Colonic mucosa (tissue), 4 donors: ENCODE measurements around the gene MYO9A. TPM values are rescaled to one million over a fixed set of nuclear protein-coding genes. Genes with fewer than 3 reads are reported as not detected.

Experiments
- DNase-seq: peaks from one replicate; pipeline ENCODE4 v3.0.0-alpha.2; 2020
- H3K27ac ChIP-seq: fragments of 200-600 bp; one replicate; pipeline ENCODE4 v1.8.0; 2021
- H3K27me3 ChIP-seq: fragments of 200-600 bp; one replicate; pipeline ENCODE4 v1.8.0; 2021
- H3K36me3 ChIP-seq: fragments of 200-600 bp; one replicate; pipeline ENCODE4 v1.8.0; 2021
- H3K4me1 ChIP-seq: fragments of 200-600 bp; one replicate; pipeline ENCODE4 v1.8.0; 2021; ENCODE audit warnings: mild to moderate bottlenecking
- H3K4me3 ChIP-seq: fragments of 200-600 bp; one replicate; pipeline ENCODE4 v1.8.0; 2021
- H3K9ac ChIP-seq, 2 donors: one replicate each; pipeline ENCODE4 v1.7.0; 2013; ENCODE audit warnings: control low read depth in 2 of 2, low read depth in 2 of 2, low read length in 2 of 2
- H3K9me3 ChIP-seq: fragments of 200-600 bp; one replicate; pipeline ENCODE4 v1.8.0; 2021
- intact Hi-C: fragments of 100-400 bp; cut with DNase I; formaldehyde crosslinking; loops from one replicate; pipeline ENCODE4 v1.14.1; 2022
- total RNA-seq, 2 donors: library from RNA; stranded (reverse); fragmentation: NEBNext Ultra II Directional in 1 of 2; extraction: Animal tissue kit (Norgen Biotek cat#: 25700) in 1 of 2; gene quantifications; one replicate each; pipeline ENCODE4 v1.2.1, GENCODE V29; 2021
- TF ChIP-seq, protein P1 (sequence below): fragments of 200-600 bp; IDR thresholded peaks from one replicate; pipeline ENCODE4 v1.8.0; 2022; ENCODE audit warnings: antibody characterized with exemption, mild to moderate bottlenecking
- donor health status: healthy.
- donor health status: DM: no; HTN: no; CAD: no.
- donor health status: DM: no; HTN: no; CAD: no.

Gene MYO9A
- total RNA-seq, 2 donors from 2014 or later, result 27.5 to 34.3 TPM

- no peak overlapping the region for H3K27ac ChIP-seq
- H3K4me3 ChIP-seq, result no peak overlapping the region
- intact Hi-C loops, result no loop called here
- no peaks in the 10 kb centered on the region for H3K27me3 ChIP-seq
- no peaks in the 10 kb centered on the region for H3K4me1 ChIP-seq
- no peak for DNase-seq
- TF ChIP-seq, protein P1, sequence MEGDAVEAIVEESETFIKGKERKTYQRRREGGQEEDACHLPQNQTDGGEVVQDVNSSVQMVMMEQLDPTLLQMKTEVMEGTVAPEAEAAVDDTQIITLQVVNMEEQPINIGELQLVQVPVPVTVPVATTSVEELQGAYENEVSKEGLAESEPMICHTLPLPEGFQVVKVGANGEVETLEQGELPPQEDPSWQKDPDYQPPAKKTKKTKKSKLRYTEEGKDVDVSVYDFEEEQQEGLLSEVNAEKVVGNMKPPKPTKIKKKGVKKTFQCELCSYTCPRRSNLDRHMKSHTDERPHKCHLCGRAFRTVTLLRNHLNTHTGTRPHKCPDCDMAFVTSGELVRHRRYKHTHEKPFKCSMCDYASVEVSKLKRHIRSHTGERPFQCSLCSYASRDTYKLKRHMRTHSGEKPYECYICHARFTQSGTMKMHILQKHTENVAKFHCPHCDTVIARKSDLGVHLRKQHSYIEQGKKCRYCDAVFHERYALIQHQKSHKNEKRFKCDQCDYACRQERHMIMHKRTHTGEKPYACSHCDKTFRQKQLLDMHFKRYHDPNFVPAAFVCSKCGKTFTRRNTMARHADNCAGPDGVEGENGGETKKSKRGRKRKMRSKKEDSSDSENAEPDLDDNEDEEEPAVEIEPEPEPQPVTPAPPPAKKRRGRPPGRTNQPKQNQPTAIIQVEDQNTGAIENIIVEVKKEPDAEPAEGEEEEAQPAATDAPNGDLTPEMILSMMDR, result no peak
- no peaks in the 10 kb centered on the region for H3K9me3 ChIP-seq
- H3K9ac ChIP-seq, result no peak overlapping the region
- H3K36me3 ChIP-seq, result no peaks in the 10 kb centered on the region
These were observed 82.9 kb downstream of the MYO9A start for GRCh38 chr15:72034859-72035650.

GRCh38 chr15:72034351-72034750, 83.6 kb downstream of the MYO9A start:
- TF ChIP-seq, protein P1, result no peak
- Histone ChIP-seq H3K9ac (no peak overlapping the region), H3K27ac (no peak overlapping the region), H3K27me3 (no peaks in the 10 kb centered on the region), H3K36me3 (no peaks in the 10 kb centered on the region), H3K9me3 (no peaks in the 10 kb centered on the region), H3K4me1 (no peaks in the 10 kb centered on the region), H3K4me3 (no peak overlapping the region)
- no peak for DNase-seq
- intact Hi-C loops, result no loop called here

GRCh38 chr15:72033711-72034110, 84.2 kb downstream of the MYO9A start:
- no peaks in the 10 kb centered on the region for H3K36me3 ChIP-seq
- no peaks in the 10 kb centered on the region for H3K27me3 ChIP-seq
- intact Hi-C loops, result no loop called here
- no peak overlapping the region for H3K4me3 ChIP-seq
- no peaks in the 10 kb centered on the region for H3K4me1 ChIP-seq
- no peak overlapping the region for H3K27ac ChIP-seq
- no peak overlapping the region for H3K9ac ChIP-seq
- DNase-seq, result no peak
- TF ChIP-seq, protein P1, result no peak
- H3K9me3 ChIP-seq, result no peaks in the 10 kb centered on the region

GRCh38 chr15:72033285-72033684, 84.7 kb downstream of the MYO9A start:
- Histone ChIP-seq H3K9me3 (no peaks in the 10 kb centered on the region), H3K4me1 (no peaks in the 10 kb centered on the region), H3K4me3 (no peak overlapping the region), H3K9ac (no peak overlapping the region), H3K27me3 (no peaks in the 10 kb centered on the region), H3K27ac (no peak overlapping the region), H3K36me3 (no peaks in the 10 kb centered on the region)
- intact Hi-C loops, result no loop called here
- TF ChIP-seq, protein P1, result no peak
- no peak for DNase-seq

DNA sequence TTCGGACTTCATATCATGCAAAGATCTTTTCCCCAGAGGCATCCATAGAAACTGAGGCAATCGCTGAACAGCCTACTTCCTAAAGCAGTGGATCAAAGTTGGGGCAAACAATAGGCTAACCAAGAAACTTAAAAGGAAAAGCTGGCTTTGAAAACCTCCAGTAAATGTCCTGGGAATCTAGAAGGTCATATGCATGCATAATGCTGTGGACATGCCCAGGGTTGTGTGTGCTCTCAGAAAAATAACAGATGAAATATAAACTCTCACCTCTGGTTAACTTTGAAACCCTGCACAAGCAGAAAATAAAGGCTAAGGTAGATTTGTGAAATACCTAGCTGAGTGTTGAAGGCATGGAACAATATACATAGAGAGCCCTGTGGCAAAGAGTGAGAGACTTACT, 96.3 kb downstream of the MYO9A start:
- no peak for DNase-seq
- TF ChIP-seq, protein P1, result no peak
- Histone ChIP-seq H3K9me3 (no peaks in the 10 kb centered on the region), H3K36me3 (no peaks in the 10 kb centered on the region), H3K4me3 (no peak overlapping the region), H3K27me3 (no peaks in the 10 kb centered on the region), H3K27ac (no peak overlapping the region), H3K9ac (no peak overlapping the region), H3K4me1 (no peaks in the 10 kb centered on the region)
- intact Hi-C loops, result no loop called here
